Caco-2 (cell line): ENCODE results near the gene CAMKMT. TPM values are rescaled to one million over a fixed set of nuclear protein-coding genes. Genes with fewer than 3 reads are reported as not detected.

Experiments
- BruUV-seq: library from RNA; stranded (reverse); fragments of 400-500 nt; replicated peaks from 2 replicates; lab custom pipeline; 2021; lab: Mats Ljungman, UMichigan
- CTCF ChIA-PET: fragments of 300-600 bp; sonication (Branson Sonifier 250); formaldehyde crosslinking; loops from one replicate; lab custom pipeline; 2022; ENCODE audit warnings: antibody characterized with exemption; lab: Charles Lee
- POLR2A ChIA-PET: fragments of 300-600 bp; sonication (Branson Sonifier 250); formaldehyde crosslinking; loops from one replicate; lab custom pipeline; 2022; ENCODE audit warnings: antibody characterized with exemption; lab: Charles Lee
- DNase-seq, 2 experiments: peaks; one replicate each; pipeline versions ENCODE4 v3.0.0 to v3.0.0-alpha.2; 2020 to 2022
- H3K27me3 ChIP-seq: replicated peaks from 2 replicates; pipeline ENCODE4 v1.6.0; 2011; ENCODE audit warnings: low read length; ENCODE audit not compliant: control insufficient read depth, insufficient read depth
- H3K36me3 ChIP-seq: 2 replicates; pipeline ENCODE4 v1.5.1; 2011; ENCODE audit warnings: low read length; ENCODE audit not compliant: control insufficient read depth, insufficient read depth
- H3K4me1 ChIP-seq: fragments of 250-450 bp; sonication (Bioruptor Pico); 2 replicates; pipeline ENCODE4 v1.5.1; 2020; ENCODE audit warnings: mild to moderate bottlenecking
- H3K4me3 ChIP-seq: 2 replicates; pipeline ENCODE4 v1.5.1; 2011; ENCODE audit warnings: low read depth, mild to moderate bottlenecking, control low read depth, low read length
- H3K9me3 ChIP-seq: fragments of 250-450 bp; sonication (Bioruptor Pico); 2 replicates; pipeline ENCODE4 v1.5.1; 2020; ENCODE audit warnings: mild to moderate bottlenecking, moderate library complexity
- H3K27ac Mint-ChIP-seq: one replicate; pipeline ENCODE4 v1.8.0; 2022; ENCODE audit warnings: mixed read lengths; ENCODE audit not compliant: unreplicated experiment
- H3K27me3 Mint-ChIP-seq: one replicate; pipeline ENCODE4 v1.8.0; 2022; ENCODE audit warnings: mixed read lengths; ENCODE audit not compliant: insufficient read depth, unreplicated experiment
- H3K36me3 Mint-ChIP-seq: one replicate; pipeline ENCODE4 v1.8.0; 2022; ENCODE audit warnings: mild to moderate bottlenecking, mixed read lengths; ENCODE audit not compliant: insufficient read depth, unreplicated experiment
- H3K4me1 Mint-ChIP-seq: one replicate; pipeline ENCODE4 v1.8.0; 2022; ENCODE audit warnings: low read depth, mixed read lengths; ENCODE audit not compliant: unreplicated experiment
- H3K4me3 Mint-ChIP-seq: one replicate; pipeline ENCODE4 v1.8.0; 2022; ENCODE audit warnings: mild to moderate bottlenecking, moderate library complexity, mixed read lengths; ENCODE audit not compliant: unreplicated experiment
- H3K9me3 Mint-ChIP-seq: one replicate; pipeline ENCODE4 v1.8.0; 2022; ENCODE audit warnings: mixed read lengths; ENCODE audit not compliant: unreplicated experiment
- CTCF ChIP-seq, 2 experiments: fragments of 200-600 bp in 1 of 2; IDR thresholded peaks; 1 replicate in 1 of 2; 2 replicates in 1 of 2; pipeline versions ENCODE4 v1.5.1 to v1.8.0; 2011 to 2022; ENCODE audit warnings: antibody characterized with exemption in 1 of 2, control low read depth in 1 of 2, inconsistent platforms in 1 of 2, low read depth in 1 of 2, low read length in 1 of 2, mild to moderate bottlenecking in 1 of 2, moderate library complexity in 1 of 2; ENCODE audit not compliant: insufficient read depth in 1 of 2, severe bottlenecking in 1 of 2, unreplicated experiment in 1 of 2
- intact Hi-C: fragments of 100-400 bp; cut with micrococcal nuclease; formaldehyde crosslinking; loops from one replicate; pipeline ENCODE4 v1.10.0; 2022; ENCODE audit not compliant: unreplicated experiment
- total RNA-seq: library from RNA; stranded (reverse); gene quantifications from 2 replicates; pipeline ENCODE4 v1.2.3, GENCODE V29; 2022

CAMKMT gene
- total RNA-seq, 1 experiment from 2014 or later = 25.2 TPM

- Histone ChIP-seq H3K27me3 (no peaks in the 10 kb centered on the region; the same call in 1 of the 2 replicates), H3K9me3 (no peaks in the 10 kb centered on the region), H3K4me3 (no peak overlapping the region), H3K4me1 (no peaks in the 10 kb centered on the region), H3K36me3 (no peaks in the 10 kb centered on the region)
- ChIA-PET POLR2A (no interaction called here), CTCF (interaction anchor here (0.6 kb wide), 1 partner anchor 13 kb away, joined by 3 read pairs; no protein-coding TSS in a partner anchor)
- Mint-ChIP-seq H3K4me3 (no peak overlapping the region), H3K9me3 (no peaks in the 10 kb centered on the region), H3K27ac (no peak overlapping the region), H3K27me3 (peaks cover 25% of the 10 kb centered on the region), H3K4me1 (no peaks in the 10 kb centered on the region), H3K36me3 (no peaks in the 10 kb centered on the region)
- no peak for TF ChIP-seq CTCF (IDR thresholded peaks at IDR 0.05; ENCODE audit: insufficient read depth in 1 of 2, low read depth in 1 of 2, low read length in 1 of 2, severe bottlenecking in 1 of 2, unreplicated experiment in 1 of 2)
- intact Hi-C loops = no loop called here
- DNase-seq = no peak
- BruUV-seq = no TSS peak
These were observed 445.7 kb downstream of the CAMKMT start for GRCh38 chr2:44807201-44808025.

GRCh38 chr2:44810892-44811530 lies 449.3 kb downstream of the CAMKMT start:
- ChIA-PET CTCF (no interaction called here), POLR2A (no interaction called here)
- Mint-ChIP-seq H3K27ac (no peak overlapping the region), H3K4me1 (no peaks in the 10 kb centered on the region), H3K9me3 (no peaks in the 10 kb centered on the region), H3K36me3 (no peaks in the 10 kb centered on the region), H3K4me3 (no peak overlapping the region), H3K27me3 (peaks cover 25% of the 10 kb centered on the region)
- Histone ChIP-seq H3K36me3 (no peaks in the 10 kb centered on the region), H3K4me1 (no peaks in the 10 kb centered on the region), H3K27me3 (no peaks in the 10 kb centered on the region; the same call in 1 of the 2 replicates), H3K9me3 (no peaks in the 10 kb centered on the region), H3K4me3 (no peak overlapping the region)
- intact Hi-C loops = no loop called here
- no peak for DNase-seq
- no peak for TF ChIP-seq CTCF (IDR thresholded peaks at IDR 0.05; ENCODE audit: insufficient read depth in 1 of 2, low read depth in 1 of 2, low read length in 1 of 2, severe bottlenecking in 1 of 2, unreplicated experiment in 1 of 2)
- BruUV-seq = no TSS peak

- Histone ChIP-seq H3K4me1 (no peaks in the 10 kb centered on the region), H3K36me3 (no peaks in the 10 kb centered on the region), H3K9me3 (no peaks in the 10 kb centered on the region), H3K27me3 (no peaks in the 10 kb centered on the region), H3K4me3 (no peak overlapping the region)
- H3K9me3 Mint-ChIP-seq = no peaks in the 10 kb centered on the region
- H3K4me3 Mint-ChIP-seq = no peak overlapping the region
- ChIA-PET POLR2A (no interaction called here), CTCF (no interaction called here)
- H3K36me3 Mint-ChIP-seq = no peaks in the 10 kb centered on the region
- no peaks in the 10 kb centered on the region for H3K4me1 Mint-ChIP-seq
- no peak for TF ChIP-seq CTCF (IDR thresholded peaks at IDR 0.05; ENCODE audit: insufficient read depth in 1 of 2, low read depth in 1 of 2, low read length in 1 of 2, severe bottlenecking in 1 of 2, unreplicated experiment in 1 of 2)
- H3K27me3 Mint-ChIP-seq = peaks cover 17% of the 10 kb centered on the region
- H3K27ac Mint-ChIP-seq = no peak overlapping the region
- DNase-seq = no peak
- BruUV-seq = no TSS peak
- intact Hi-C loops = no loop called here
These were observed 451.4 kb downstream of the CAMKMT start for GRCh38 chr2:44813165-44813564.
